C4-2B (cell line): Measurements from ENCODE around the gene JAML.

Experiments used
- H3K27ac ChIP-seq: fragments of 450-650 bp; 2 replicates; pipeline ENCODE4 v1.5.1; 2017
- ZFX ChIP-seq: fragments of 450-650 bp; IDR thresholded peaks from 2 replicates; pipeline ENCODE4 v1.6.1; 2017
- TF ChIP-seq, protein P1 (sequence below): fragments of 450-650 bp; conservative IDR thresholded peaks from 2 replicates; pipeline ENCODE4 v1.5.1; 2017; ENCODE audit warnings: mild to moderate bottlenecking

The JAML gene

DNA sequence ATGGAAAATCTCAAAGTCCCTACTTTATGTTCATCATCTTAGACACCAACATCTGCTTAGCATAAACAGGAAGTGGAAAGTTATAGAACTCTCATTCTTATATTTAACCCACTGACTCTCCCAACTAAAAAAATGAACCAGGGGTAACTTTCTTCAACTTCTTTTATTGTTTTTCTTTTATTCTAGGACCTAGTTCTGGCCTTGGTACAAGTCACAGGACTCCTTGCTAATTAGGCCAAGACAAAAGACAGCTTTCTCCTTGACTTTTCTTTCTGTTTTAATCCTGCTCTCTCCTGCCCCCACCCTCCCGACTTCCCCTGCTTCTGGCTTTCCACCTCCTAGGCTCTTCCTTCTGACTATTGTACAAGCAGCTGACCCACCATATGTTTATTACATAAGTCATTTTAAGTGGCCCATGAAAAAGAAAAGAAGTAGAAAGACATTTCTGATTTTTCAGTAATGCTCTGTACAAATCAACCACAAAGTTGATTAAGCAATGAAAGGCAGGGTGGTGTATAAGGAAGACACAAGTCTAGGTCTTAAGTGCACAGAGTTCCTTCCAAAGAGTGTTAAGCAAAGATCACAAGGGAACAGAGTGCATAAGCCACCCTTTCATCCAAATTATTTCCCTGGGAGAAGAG lies 18.3 kb downstream of the JAML start:
- H3K27ac ChIP-seq, result no peak overlapping the region
- TF ChIP-seq, protein P1, sequence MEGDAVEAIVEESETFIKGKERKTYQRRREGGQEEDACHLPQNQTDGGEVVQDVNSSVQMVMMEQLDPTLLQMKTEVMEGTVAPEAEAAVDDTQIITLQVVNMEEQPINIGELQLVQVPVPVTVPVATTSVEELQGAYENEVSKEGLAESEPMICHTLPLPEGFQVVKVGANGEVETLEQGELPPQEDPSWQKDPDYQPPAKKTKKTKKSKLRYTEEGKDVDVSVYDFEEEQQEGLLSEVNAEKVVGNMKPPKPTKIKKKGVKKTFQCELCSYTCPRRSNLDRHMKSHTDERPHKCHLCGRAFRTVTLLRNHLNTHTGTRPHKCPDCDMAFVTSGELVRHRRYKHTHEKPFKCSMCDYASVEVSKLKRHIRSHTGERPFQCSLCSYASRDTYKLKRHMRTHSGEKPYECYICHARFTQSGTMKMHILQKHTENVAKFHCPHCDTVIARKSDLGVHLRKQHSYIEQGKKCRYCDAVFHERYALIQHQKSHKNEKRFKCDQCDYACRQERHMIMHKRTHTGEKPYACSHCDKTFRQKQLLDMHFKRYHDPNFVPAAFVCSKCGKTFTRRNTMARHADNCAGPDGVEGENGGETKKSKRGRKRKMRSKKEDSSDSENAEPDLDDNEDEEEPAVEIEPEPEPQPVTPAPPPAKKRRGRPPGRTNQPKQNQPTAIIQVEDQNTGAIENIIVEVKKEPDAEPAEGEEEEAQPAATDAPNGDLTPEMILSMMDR, result no peak
- TF ChIP-seq ZFX, result no peak

DNA sequence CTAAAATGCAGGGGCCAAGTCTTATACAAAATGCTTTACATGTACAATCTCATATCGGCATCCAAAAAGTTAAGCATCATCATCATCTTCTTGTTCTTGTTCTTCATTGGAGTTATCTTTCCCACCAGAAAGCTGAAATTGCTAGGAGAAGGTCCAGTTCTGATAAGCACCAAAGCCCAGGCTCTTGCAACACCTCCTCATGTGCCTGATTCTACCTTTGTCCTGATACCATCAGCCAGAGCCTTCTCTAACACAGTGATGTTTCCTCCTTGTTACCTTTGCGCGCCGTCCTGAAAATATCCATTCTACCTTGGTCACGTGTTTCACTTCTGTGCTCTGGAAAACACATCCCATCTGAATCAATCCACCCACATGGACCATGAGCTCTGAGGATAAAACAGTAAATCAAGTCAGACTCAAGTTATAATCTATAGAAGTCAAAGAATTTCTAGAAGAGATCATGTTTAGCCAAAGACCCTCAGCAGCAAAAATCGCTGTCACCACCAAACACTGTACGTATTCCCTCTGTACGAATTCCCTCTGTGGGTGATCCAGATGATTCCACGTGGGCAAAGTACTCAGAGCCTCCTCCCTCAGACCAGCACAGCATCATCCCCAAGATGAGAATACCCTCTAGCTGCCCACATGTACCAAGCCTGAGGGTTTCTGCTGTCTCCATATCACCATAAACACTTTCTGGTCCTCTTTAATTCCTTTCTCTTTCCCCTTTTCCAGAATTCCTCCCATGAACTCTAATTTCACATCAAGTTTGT lies 19.0 kb downstream of the JAML start:
- TF ChIP-seq, protein P1, result no peak
- no peak for TF ChIP-seq ZFX
- no peak overlapping the region for H3K27ac ChIP-seq

DNA sequence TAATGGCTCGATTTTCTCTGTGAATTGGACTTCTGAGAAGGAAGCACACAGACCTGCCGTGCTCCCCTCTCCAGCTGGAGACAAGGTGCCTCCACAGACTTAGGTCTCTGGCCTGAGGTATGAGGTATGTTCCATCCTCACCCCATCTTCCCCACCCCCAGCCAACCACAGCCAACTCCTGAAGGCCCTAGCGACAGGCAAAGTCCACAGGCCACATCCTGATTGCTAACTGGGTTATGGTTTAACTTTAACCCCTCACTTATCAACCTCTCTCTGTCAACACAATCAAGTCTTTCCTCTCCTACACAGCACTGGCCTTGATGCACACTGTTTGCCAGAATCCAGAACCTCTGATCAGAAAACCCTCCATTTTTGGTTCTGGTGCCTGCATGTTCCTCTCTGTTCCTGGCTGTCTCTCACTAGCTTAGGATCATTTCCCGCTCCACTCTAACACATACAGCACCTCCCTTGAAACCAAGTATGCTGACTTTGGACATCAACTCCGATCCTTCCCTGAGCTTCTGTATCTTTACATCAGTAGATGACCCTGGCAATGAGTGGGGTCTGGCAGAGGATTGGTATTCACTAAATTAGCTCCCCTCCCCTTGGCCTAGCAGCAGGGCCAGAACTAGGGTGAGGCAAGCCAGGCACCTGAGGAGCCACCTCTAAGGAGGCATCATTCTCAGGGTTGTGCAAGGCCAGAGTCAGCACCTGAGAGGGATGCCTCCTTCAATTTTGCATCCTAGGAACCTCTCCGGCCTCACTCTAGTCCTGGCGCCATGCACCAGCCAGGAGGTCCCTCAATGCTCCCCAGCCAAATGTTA lies 22.0 kb downstream of the JAML start:
- H3K27ac ChIP-seq, result no peak overlapping the region
- TF ChIP-seq, protein P1, result no peak
- TF ChIP-seq ZFX, result no peak

DNA sequence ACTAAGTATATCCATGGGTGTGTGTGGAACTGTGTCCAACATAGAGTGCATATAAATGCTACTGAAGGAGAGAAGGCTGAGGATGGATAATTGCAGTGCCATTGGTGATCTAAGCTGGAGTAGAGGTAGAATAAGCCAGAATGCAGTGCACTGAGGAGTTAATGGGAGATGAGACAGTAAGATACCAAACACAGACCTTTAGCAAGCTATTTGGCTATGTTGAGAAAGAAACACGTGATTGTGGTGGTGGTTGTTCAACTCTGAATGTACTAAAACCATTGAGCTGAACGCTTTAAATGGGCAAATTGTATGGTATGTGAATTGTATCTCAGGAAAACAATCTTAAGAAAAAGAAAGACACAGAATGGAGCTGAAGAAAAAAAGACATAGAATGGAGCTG lies 22.8 kb downstream of the JAML start:
- H3K27ac ChIP-seq, result no peak overlapping the region
- TF ChIP-seq ZFX, result no peak
- TF ChIP-seq, protein P1, result no peak

DNA sequence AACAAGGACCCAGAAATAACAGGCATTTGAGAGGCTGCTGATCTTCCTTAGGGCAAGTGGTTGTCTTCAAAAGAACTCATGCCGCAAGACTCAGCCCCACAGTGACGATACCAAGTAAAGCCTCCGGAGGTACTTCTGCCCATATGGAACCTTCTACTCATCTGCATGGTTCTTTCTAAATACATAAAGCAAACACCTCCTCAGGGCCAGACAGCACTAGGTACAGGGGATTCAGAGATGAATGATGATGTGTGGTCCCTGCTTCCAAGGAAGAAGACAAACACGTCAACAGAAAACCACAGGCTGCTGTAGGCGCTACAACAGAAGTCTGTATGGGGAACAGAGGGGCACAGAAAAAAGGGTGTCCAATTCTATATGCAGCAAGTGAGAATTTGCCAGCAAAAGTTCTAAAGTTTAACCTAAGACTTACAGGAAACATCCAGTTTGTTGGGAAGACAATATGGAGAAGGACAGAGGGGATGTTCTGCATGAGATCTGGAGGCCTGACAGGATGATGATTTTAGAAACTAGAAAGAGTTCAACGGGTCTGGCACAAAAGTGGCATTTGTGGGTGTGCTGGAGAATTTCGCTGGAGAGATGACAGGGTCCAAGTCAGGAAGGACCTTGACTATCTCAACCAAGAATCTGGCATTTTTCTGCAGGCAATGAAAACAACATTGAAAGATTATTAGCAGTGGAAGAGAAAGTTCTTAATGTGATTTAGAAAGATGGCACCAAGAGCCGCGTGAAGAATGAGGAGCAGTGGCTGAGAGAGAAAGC lies 23.7 kb downstream of the JAML start:
- no peak for TF ChIP-seq ZFX
- TF ChIP-seq, protein P1, result no peak
- no peak overlapping the region for H3K27ac ChIP-seq

DNA sequence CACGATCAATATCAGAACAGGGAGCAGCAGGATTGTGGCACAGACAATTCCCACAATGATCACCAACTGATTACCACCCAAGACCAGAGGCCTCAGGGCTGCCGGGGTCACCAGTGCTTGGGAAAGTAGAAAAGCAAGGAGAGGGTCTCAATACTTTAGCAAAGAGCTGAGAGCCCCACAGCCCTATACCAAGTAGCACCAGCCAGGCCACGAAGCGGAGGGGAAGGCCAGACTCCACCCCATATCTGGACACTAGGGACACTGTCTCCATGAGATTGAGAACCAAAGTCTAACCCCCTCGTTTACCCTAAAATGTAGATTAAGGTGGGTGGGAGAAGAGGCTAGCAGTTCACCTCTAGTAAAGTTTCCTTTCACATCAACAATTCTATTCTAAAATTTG lies 24.3 kb downstream of the JAML start:
- TF ChIP-seq, protein P1, result no peak
- H3K27ac ChIP-seq, result no peak overlapping the region
